Stimulated activated CD4-positive, alpha-beta T cell treated with anti-CD3 and anti-CD28 coated beads, TNF-alpha, amount 100 ng/mL, for 48 hours (primary cell): ENCODE measurements around the gene KIF14.
A peak's percentile ranks its signal among the peaks of the same experiment; 100 is the strongest.
"Not testable (repeated sequence)": the region's sequence is repeated elsewhere in the genome, so short reads cannot be mapped to it uniquely, and the experiment has no call there.

Experiments used
- DNase-seq, 3 donors: peaks; one replicate each; pipeline ENCODE4 v3.0.0-alpha.2; 2020; ENCODE audit warnings: low read depth in 3 of 3

Gene KIF14

DNA sequence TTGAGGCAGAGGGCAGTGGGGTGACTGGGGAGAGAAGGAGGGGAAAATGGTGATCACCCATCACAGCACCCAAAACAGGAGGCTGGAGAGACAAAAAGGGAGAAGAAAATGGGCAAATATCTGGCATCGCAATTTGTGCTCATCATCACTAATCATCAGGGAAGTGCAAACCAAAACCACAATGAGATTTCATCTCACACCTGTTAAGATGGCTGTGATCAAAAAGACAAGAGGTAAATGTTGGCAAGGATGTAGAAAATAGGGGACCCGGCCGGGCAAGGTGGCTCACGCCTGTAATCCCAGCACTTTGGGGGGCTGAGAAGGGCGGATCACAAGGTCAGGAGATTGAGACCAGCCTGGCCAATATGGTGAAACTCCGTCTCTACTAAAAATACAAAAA is 74.0 kb downstream of the KIF14 start:
- no peak for DNase-seq

GRCh38 chr1:200542162-200542561 is 78.4 kb downstream of the KIF14 start:
- DNase-seq = no peak

DNA sequence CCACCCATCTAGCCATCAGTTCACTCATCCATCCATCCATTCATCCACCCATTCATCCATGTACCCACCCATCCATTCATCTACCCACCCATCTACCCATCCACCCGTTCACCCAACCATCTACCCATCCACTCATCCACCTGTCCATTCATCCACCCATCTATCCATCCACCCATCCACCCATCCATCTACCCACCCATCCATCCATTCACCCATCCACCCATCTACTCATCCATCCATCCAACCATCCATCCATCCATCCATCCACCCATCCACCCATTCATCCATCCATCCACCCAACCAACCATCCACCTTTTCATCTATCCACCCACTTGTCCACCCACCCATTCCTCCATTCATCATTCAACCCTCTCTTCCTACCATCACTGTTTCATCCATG is 80.3 kb downstream of the KIF14 start:
- no peak for DNase-seq

GRCh38 chr1:200538179-200538578 is 82.4 kb downstream of the KIF14 start:
- DNase-seq = no peak

DNA sequence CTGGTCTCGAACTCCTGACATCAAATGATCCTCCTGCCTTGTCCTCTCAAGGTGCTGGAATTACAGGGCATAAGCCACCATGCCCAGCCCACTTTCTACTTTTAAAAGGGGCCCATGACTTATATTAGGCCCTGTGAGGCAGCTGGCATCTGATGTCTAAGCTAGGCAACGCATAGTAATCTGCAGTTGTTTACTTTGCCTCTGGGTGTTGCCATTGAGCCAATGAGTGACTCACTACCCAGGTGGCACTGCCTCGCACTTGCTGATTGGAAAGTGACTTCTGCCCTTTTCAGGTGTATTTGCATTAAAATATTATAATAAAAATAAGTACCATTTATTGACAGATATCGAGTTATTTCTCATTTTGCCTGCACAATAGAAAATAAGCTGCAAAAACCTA is 84.9 kb downstream of the KIF14 start:
- no peak for DNase-seq

GRCh38 chr1:200530623-200531261 is 89.8 kb downstream of the KIF14 start:
- DNase-seq = no peak

DNA sequence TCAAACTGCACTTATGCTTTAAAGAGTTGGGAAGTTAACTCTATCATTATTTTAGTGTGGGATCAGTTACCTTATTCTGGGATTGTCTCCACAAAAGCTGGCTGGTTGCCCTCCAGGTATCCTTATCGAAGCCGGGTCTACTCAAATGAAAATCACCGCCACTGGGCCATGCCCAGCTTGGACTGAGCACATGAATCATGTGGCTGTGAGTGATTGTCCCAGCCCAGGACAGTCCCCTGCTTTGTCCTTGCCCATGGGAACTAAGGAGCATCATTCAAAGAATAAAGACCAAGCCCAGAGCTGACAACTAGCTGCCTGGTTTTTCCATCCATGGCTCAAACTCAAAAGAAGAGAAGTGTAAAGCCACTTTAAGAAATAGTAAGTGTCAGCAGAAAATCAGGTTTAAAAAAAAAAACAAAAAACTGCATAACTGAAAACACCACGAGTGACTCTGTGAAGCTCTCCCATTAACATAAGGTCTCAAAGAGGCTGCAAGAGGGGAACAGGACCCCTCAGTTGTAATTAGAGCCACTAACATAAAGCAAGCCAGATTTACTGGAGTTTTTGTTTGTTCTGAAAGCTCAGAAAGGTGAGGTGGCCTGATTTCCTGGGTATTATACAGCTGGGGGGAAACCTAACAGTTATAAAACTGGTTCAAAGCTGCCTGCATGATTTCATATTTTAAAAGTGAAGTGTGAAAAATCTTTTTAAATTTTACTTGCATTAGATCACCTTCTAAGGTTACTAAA is 91.5 kb downstream of the KIF14 start:
- DNase-seq = no peak

DNA sequence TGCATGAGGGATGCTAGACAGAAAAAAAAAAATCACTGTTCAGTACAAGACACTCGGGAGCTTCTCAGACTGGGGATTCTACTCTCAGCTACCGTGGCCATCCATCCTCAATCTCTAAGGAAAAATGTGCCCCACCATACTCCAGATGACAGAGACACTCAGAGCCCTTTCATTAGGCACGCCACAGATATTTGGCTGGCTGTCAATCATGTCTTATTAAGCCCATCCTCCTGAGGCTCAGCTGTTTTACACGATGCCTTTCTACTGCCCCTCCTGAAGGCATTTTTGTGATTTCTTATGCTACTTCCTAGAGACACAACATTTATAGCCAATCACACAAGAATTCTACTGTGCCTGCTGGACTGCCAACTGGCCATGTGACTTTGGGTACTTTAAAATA is 92.9 kb downstream of the KIF14 start:
- no peak for DNase-seq

DNA sequence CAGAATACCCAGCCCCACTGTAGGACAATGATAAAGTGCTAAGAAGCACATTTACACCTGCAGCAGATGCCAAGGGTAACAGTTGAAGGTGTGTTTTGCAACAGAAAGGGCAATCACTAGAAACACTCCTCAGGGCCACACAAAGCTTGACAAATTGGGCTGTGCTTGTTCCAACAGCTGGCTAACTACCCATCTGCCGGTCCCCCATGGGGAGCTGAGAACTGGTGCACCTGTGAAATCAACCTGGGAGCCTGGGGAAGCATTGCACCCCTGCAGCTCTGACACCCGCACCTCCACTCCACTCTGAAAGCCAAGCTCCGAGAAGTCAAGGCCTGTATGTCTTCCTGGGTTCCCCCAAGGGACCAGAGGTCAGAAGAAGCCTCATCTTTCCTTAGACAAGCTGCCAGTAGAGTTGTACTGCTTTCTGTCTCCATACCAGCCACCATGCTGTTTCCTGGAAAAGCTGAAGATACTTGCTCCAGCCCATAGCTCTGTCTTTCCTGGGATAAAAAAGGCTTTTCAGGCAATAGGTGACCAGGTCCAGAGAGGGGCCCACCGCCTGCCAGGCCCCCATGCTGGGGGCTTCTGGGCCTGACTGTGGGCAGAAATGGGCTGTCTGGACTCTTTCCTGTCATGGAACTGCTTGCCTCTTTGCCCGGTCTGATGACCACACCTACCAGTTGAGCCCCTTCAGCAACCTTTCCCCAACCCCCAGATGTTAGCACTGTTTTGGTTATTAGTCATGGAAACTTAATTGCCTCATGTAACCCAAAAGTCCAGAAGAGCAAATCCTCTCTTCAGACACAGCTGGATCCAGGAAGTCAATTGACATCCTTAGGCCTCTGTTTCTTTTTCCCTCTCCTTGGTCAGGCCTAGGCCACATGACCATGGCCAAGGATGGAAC is 93.6 kb downstream of the KIF14 start:
- DNase-seq = no peak

DNA sequence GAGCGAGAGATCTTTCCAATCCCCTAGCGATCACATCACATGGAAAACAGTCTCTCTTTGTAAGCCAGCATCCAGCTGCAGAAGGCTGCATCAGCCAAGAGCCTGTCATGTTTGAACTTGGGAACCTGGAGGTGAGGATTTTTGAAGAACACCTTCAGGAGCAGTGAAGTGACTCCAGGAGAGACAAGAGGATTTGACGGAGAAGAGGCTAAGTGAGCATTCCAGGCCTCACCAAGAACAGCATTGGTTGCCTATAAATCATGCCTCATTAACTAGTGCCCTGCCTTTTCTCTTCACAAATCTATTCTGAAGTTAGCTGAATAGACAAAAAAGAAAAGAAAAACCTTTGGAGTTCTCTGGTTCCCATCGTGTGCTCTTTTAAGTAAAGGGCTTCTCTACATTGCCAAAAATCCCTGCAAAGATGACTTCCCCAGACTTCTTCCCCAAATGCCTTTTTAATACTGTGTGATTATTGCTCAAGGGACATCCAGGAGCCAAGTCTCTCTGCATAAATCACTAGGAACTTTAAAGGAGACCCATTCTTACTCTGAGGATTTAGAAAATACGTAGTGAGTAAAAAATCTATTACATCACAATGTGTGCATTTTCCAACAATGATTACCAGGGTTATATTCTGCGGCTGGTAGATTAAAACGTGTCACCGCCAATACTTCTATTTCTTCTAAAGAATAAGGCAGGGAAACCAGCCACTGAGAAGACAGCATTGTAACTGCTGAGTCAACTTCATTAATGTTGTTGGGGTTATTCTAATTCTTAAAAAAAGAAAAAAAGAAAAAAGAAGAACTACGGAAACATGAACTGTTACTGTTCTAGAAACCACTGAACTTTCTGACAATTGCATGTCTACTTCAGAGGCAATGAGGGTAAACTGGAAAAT is 95.2 kb downstream of the KIF14 start:
- no peak for DNase-seq

DNA sequence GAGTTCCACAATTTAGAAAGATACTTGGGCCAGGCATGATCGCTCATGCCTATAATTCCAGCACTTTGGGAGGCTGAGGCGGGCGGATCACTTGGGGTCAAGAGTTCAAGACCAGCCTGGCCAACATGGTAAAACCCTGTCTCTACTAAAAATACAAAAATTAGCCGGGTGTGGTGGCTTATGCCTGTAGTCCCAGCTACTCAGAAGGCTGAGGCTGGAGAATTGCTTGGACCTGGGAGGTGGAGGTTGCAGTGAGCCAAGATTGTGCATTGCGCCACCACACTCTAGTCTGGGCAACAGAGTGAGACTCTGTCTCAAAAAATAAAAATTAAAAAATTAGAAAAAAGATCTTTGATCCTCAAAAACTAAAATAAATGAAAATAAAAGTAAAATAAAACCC is 96.0 kb downstream of the KIF14 start:
- DNase-seq = not testable (repeated sequence)

DNA sequence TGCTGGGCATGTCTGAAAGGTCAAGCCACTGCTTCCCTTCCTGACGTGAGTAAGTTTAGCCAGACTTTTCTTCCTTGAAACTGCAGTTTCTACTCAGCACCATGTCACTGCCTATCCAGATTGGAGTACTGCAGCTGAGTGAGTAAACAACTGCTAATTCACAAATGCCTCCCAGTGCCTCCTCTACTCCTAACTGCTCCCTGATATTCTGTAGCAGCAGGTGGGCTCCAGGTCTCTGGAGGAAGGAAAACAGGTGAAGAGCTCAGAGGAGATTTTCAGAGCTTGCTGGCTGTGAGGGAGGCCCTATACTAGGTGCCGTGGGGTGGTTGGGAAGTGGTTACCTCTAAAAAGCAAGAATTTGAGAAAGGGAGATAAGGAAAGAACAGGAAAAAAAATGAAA is 96.5 kb downstream of the KIF14 start:
- no peak for DNase-seq

GRCh38 chr1:200520735-200521134 is 99.8 kb downstream of the KIF14 start:
- no peak for DNase-seq

- DNase-seq = no peak
Observed at GRCh38 chr1:200518524-200518923, 102.0 kb downstream of the KIF14 start.

DNA sequence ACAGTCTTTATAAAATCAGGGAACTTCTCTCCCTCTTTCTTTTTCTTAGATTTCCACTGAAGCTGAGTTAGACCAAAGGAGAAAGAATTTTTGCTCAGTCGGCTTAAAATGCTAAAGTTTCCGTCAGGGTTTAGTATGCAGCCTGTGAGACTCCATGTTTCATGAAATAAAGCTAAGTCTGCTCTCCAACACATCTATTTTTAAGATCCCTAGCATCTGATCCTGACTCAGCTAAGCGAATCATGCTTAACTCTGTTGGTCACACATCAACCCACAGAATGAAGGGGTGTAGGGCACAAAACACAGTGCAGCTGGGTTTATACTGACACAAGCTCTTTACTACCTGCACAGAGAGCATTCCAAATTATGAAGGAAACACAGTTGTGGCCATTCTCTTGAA is 108.4 kb downstream of the KIF14 start:
- no peak for DNase-seq

DNA sequence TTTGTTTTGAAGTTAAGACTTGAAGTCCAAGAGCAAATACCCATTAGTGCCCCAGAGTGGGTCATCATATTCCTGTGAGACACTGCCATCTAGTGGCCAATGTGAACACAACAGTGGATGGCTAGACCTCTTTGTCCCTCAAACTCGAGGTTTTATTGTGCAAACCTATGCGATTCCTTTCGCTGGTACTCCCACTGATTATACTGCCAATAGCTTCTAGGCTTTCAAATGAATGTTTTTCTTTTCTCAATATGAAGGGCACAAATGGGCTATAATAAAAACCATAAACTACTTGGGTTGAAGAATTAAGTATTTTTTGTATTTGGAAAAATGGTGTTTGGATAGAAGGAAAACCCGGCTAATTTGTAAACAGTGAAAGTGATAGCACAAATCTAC is 110.3 kb downstream of the KIF14 start:
- DNase-seq = peak; percentile 33 to 66 (median 55)

GRCh38 chr1:200506471-200506870 is 114.1 kb downstream of the KIF14 start:
- DNase-seq = no peak

DNA sequence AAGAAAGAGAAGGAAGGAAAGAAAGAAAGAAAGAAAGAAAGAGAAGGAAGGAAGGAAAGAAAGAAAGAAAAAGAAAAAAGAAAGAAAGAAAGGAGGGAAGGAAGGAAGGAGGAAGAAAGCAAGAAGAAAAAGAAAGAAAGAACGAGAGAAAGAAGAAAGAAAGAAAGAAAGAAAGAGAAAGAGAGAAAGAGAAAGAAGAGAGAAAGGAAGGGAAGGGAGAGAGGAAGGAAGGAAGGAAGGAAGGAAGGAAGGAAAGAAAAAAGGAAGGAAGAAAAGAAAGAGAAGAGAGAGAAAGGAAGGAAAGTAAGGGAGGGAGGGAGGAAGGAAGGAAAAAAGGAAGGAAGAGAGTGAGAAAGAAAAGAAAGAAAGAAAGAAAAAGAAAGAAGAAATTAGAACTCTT is 115.3 kb downstream of the KIF14 start:
- DNase-seq = no peak
